H1 (cell line): ENCODE data around the gene TMEM147. TPM values are rescaled to one million over a fixed set of nuclear protein-coding genes. Genes with fewer than 3 reads are reported as not detected.

Source experiments
- CTCF ChIA-PET: fragments of 300-600 bp; sonication (Branson Sonifier 250); formaldehyde crosslinking; loops from one replicate; lab custom pipeline; 2021; ENCODE audit not compliant: partially characterized antibody; lab: Charles Lee
- POLR2A ChIA-PET: fragments of 300-600 bp; sonication (Branson Sonifier 250); formaldehyde crosslinking; loops from one replicate; lab custom pipeline; 2021; ENCODE audit warnings: inconsistent platforms; ENCODE audit not compliant: partially characterized antibody; lab: Charles Lee
- DNase-seq, 2 experiments: peaks; one replicate each; pipeline versions ENCODE4 v3.0.0 to v3.0.0-alpha.2; 2010 to 2022; ENCODE audit warnings: low spot score in 2 of 2, low read depth in 1 of 2, mixed read lengths in 1 of 2
- FAIRE-seq: peaks from 2 replicates; lab custom pipeline; 2011; peaks lifted over from hg19 to GRCh38; lab: Jason Lieb, UNC
- H2AFZ ChIP-seq: 2 replicates; pipeline ENCODE4 v1.8.1; 2012; ENCODE audit warnings: low read length, inconsistent platforms
- H2AK5ac ChIP-seq: 2 replicates; pipeline ENCODE4 v1.6.1; 2013; ENCODE audit warnings: low read depth, low read length
- H2BK120ac ChIP-seq: replicated peaks from 2 replicates; pipeline ENCODE3; 2013; ENCODE audit warnings: low read depth, low read length, inconsistent platforms
- H2BK12ac ChIP-seq: 2 replicates; pipeline ENCODE4 v1.6.1; 2013; ENCODE audit warnings: low read depth, low read length
- H2BK15ac ChIP-seq: 2 replicates; pipeline ENCODE4 v1.6.1; 2013; ENCODE audit warnings: low read length
- H2BK20ac ChIP-seq: 2 replicates; pipeline ENCODE4 v1.6.1; 2013; ENCODE audit warnings: low read length
- H2BK5ac ChIP-seq: 2 replicates; pipeline ENCODE4 v1.6.1; 2013; ENCODE audit warnings: low read depth, low read length
- H3K14ac ChIP-seq: 2 replicates; pipeline ENCODE4 v1.6.1; 2013; ENCODE audit warnings: inconsistent platforms; ENCODE audit not compliant: insufficient read length
- H3K18ac ChIP-seq: 2 replicates; pipeline ENCODE4 v1.6.1; 2013; ENCODE audit warnings: low read length; ENCODE audit errors: extremely low read depth
- H3K23ac ChIP-seq: 2 replicates; pipeline ENCODE4 v1.6.1; 2013; ENCODE audit warnings: inconsistent platforms; ENCODE audit not compliant: insufficient read length
- H3K23me2 ChIP-seq: 2 replicates; pipeline ENCODE4 v1.6.1; 2013; ENCODE audit warnings: low read depth, low read length
- H3K27ac ChIP-seq: 2 replicates; pipeline ENCODE4 v1.6.1; 2011; ENCODE audit warnings: low read depth, low read length, inconsistent platforms
- H3K27me3 ChIP-seq, 4 experiments: replicated peaks in 1 of 4; 1 replicate in 1 of 4; 2 replicates in 3 of 4; pipeline versions ENCODE4 v1.6.1 to v1.8.1; 2011 to 2013; ENCODE audit warnings: low read length in 3 of 4, mild to moderate bottlenecking in 3 of 4, inconsistent platforms in 2 of 4, mixed read lengths in 2 of 4, moderate library complexity in 1 of 4; ENCODE audit not compliant: control insufficient read depth in 3 of 4, insufficient read depth in 3 of 4; ENCODE audit errors: extremely low read depth in 1 of 4
- H3K36me3 ChIP-seq, 4 experiments: 2 replicates each; pipeline versions ENCODE4 v1.6.1 to v1.8.1; 2011 to 2013; ENCODE audit warnings: mild to moderate bottlenecking in 4 of 4, low read length in 3 of 4, moderate library complexity in 2 of 4, control low read depth in 1 of 4, inconsistent platforms in 1 of 4; ENCODE audit not compliant: insufficient read depth in 4 of 4, control insufficient read depth in 2 of 4
- H3K4ac ChIP-seq: replicated peaks from 2 replicates; pipeline ENCODE3; 2013; ENCODE audit warnings: low read length, low read depth, mixed read lengths, inconsistent platforms; ENCODE audit not compliant: insufficient read length
- H3K4me1 ChIP-seq, 4 experiments: replicated peaks in 1 of 4; 1 replicate in 1 of 4; 2 replicates in 3 of 4; pipeline versions ENCODE4 v1.6.1 to v1.8.1; 2011 to 2013; ENCODE audit warnings: low read length in 3 of 4, inconsistent platforms in 2 of 4, mixed read lengths in 1 of 4; ENCODE audit not compliant: insufficient read depth in 4 of 4, control insufficient read depth in 3 of 4
- H3K4me2 ChIP-seq, 2 experiments: 2 replicates each; pipeline versions ENCODE4 v1.6.1 to v1.8.1; 2011 to 2013; ENCODE audit warnings: low read depth in 2 of 2, low read length in 2 of 2, control low read depth in 1 of 2, inconsistent platforms in 1 of 2, mild to moderate bottlenecking in 1 of 2; ENCODE audit not compliant: insufficient read depth in 1 of 2
- H3K4me3 ChIP-seq, 4 experiments: fragments of 200-600, 300-600 bp in 1 of 4; sonication (generic), shearing (Covaris generic), sonication (Bioruptor Twin) in 1 of 4; 2 replicates each; pipeline versions ENCODE4 v1.5.1 to v1.8.1; 2011 to 2016; ENCODE audit warnings: low read length in 4 of 4, low read depth in 3 of 4, control low read depth in 2 of 4, inconsistent platforms in 2 of 4, mild to moderate bottlenecking in 2 of 4, mixed read lengths in 1 of 4, moderate library complexity in 1 of 4; ENCODE audit not compliant: insufficient read depth in 2 of 4; ENCODE audit errors: extremely low read depth in 1 of 4
- H3K56ac ChIP-seq: replicated peaks from 2 replicates; pipeline ENCODE3; 2013; ENCODE audit warnings: low read depth, mild to moderate bottlenecking, mixed read lengths, low read length, inconsistent platforms; ENCODE audit not compliant: insufficient read length
- H3K79me1 ChIP-seq: 2 replicates; pipeline ENCODE4 v1.6.1; 2013; ENCODE audit warnings: low read depth, low read length, control low read depth
- H3K79me2 ChIP-seq, 2 experiments: 2 replicates each; pipeline versions ENCODE4 v1.6.1 to v1.8.1; 2012 to 2013; ENCODE audit warnings: low read length in 2 of 2, mild to moderate bottlenecking in 2 of 2, inconsistent platforms in 1 of 2; ENCODE audit not compliant: insufficient read depth in 2 of 2, control insufficient read depth in 1 of 2
- H3K9ac ChIP-seq, 4 experiments: replicated peaks in 1 of 4; 1 replicate in 1 of 4; 2 replicates in 3 of 4; pipeline versions ENCODE4 v1.6.1 to v1.8.1; 2011 to 2013; ENCODE audit warnings: low read depth in 3 of 4, low read length in 3 of 4, control low read depth in 2 of 4, mild to moderate bottlenecking in 2 of 4, moderate library complexity in 2 of 4, inconsistent platforms in 1 of 4; ENCODE audit errors: extremely low read depth in 1 of 4
- H3K9me3 ChIP-seq, 2 experiments: 2 replicates each; pipeline versions ENCODE4 v1.6.1 to v1.8.1; 2012 to 2013; ENCODE audit warnings: mild to moderate bottlenecking in 2 of 2, moderate library complexity in 2 of 2, control low read depth in 1 of 2, inconsistent platforms in 1 of 2, low read depth in 1 of 2, low read length in 1 of 2, mixed read lengths in 1 of 2; ENCODE audit not compliant: insufficient read depth in 2 of 2
- H4K20me1 ChIP-seq, 2 experiments: replicated peaks in 1 of 2; 2 replicates each; pipeline versions ENCODE3 to v1.8.1; 2011 to 2013; ENCODE audit warnings: inconsistent platforms in 2 of 2, low read length in 2 of 2, mild to moderate bottlenecking in 1 of 2; ENCODE audit not compliant: insufficient read depth in 2 of 2, control insufficient read depth in 1 of 2
- H4K5ac ChIP-seq: 2 replicates; pipeline ENCODE4 v1.6.1; 2013; ENCODE audit warnings: low read length, low read depth, mixed read lengths, inconsistent platforms; ENCODE audit not compliant: insufficient read length
- H4K8ac ChIP-seq: 2 replicates; pipeline ENCODE4 v1.8.0; 2013; ENCODE audit warnings: mild to moderate bottlenecking, moderate library complexity, low read length, inconsistent platforms; ENCODE audit not compliant: insufficient read depth; ENCODE audit errors: extremely low read depth
- H4K91ac ChIP-seq: replicated peaks from 2 replicates; pipeline ENCODE3; 2013; ENCODE audit warnings: low read length, mixed read lengths, inconsistent platforms; ENCODE audit not compliant: insufficient read length
- GTF2F1 ChIP-seq: IDR thresholded peaks from 2 replicates; pipeline ENCODE4 v1.6.1; 2012; ENCODE audit warnings: low read depth, low read length, improper control_type of control experiment, borderline replicate concordance
- HDAC6 ChIP-seq: IDR thresholded peaks from one replicate; pipeline ENCODE4 v1.7.1; 2012; ENCODE audit warnings: low read depth, mild to moderate bottlenecking, inconsistent platforms, low read length, moderate library complexity
- SAP30 ChIP-seq: fragments of 300-600 bp; sonication (generic); IDR thresholded peaks from 2 replicates; pipeline ENCODE4 v1.7.1; 2012; ENCODE audit warnings: low read length, moderate library complexity, mild to moderate bottlenecking, inconsistent platforms; ENCODE audit not compliant: insufficient read depth, insufficient replicate concordance
- SP4 ChIP-seq: IDR thresholded peaks from 2 replicates; pipeline ENCODE4 v1.6.1; 2012; ENCODE audit warnings: low read length, inconsistent platforms
- TAF7 ChIP-seq: optimal IDR thresholded peaks from 2 replicates; pipeline ENCODE3; 2011; ENCODE audit warnings: low read depth, mild to moderate bottlenecking, inconsistent platforms, low read length, moderate library complexity, borderline replicate concordance
- WGBS, 2 experiments: shearing (Covaris generic) in 1 of 2; methylation state at CpG; one replicate each; pipeline versions ENCODE4 v1.1.6 to v1.1.7; 2013 to 2015; ENCODE audit warnings: low lambda C conversion rate in 2 of 2, mixed read lengths in 2 of 2, inconsistent platforms in 1 of 2, low coverage in 1 of 2, missing lambda C conversion rate in 1 of 2; ENCODE audit not compliant: insufficient replicate concordance in 2 of 2, insufficient coverage in 1 of 2, insufficient read length in 1 of 2; ENCODE audit errors: extremely low coverage in 1 of 2, missing lambda C conversion rate in 1 of 2; 5-methylcytosine and 5-hydroxymethylcytosine counted together
- polyA plus RNA-seq, 7 experiments: library from polyadenylated mRNA; depleted of rRNA in 3 of 7; stranded (reverse) in 5 of 7; unstranded in 2 of 7; fragments of >200 nt in 5 of 7; fragments of 200-250 nt in 2 of 7; gene quantifications; 1 replicate in 5 of 7; 2 replicates in 1 of 7; 4 replicates in 1 of 7; pipeline versions ENCODE4 v1.2.1 to v1.2.3, GENCODE V29; 2011 to 2013; ENCODE audit warnings: missing spikeins in 2 of 7, mixed read lengths in 2 of 7
- total RNA-seq: library from RNA; stranded (reverse); fragmentation: NEBNext Ultra II Directional; extraction: Animal tissue kit (Norgen Biotek cat#: 25700); gene quantifications from 2 replicates; pipeline ENCODE4 v1.2.1, GENCODE V29; 2021
- TF ChIP-seq, protein P1 (sequence below): IDR thresholded peaks from 2 replicates; pipeline ENCODE4 v1.6.1; 2012; ENCODE audit warnings: inconsistent platforms
- TF ChIP-seq, protein P2 (sequence below): IDR thresholded peaks from 2 replicates; pipeline ENCODE4 v1.6.1; 2012; ENCODE audit warnings: inconsistent platforms
- TF ChIP-seq, protein P3 (sequence below): IDR thresholded peaks from 2 replicates; pipeline ENCODE4 v1.6.1; 2011; ENCODE audit warnings: low read length, improper control_type of control experiment

Gene TMEM147
- total and polyA plus RNA-seq, 2 of the 8 experiments (the other 6 are each of a cell fraction or from before 2014, with no cell fraction given), result 159 to 418 TPM

DNA sequence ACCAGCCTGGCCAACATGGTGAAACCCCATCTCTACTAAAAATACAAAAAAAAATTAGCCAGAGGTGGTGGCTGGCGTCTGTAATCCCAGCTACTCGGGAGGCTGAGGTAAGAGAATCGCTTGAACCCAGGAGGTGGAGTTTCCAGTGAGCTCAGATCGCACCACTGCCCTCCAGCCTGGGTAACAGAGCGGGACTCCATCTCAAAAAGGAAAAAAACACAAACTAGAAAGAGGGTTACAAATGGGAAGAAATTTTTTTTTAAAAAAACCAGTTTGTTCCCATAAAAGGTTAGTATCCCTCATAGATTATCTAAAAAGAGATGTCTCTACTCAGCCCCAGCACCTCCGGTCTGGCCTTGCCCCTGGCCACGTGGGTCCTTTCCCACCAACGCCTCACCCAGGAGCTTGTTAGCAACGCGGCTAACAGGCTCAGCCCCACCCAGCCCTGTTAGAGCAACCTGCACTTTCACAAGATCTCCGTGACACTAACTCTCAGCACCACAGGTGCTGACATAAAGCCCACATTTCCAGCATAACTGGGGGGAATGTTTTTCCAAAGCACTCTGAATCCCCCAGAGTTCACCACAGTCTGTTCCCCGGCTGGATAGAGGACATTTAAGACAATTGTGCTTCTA lies 36.3 kb upstream of the TMEM147 start:
- peak; percentile 73 for FAIRE-seq
- no peaks in the 10 kb centered on the region for H3K9me3 ChIP-seq
- H3K27ac ChIP-seq, result peak overlapping the region; percentile 92
- TF ChIP-seq, protein P1, sequence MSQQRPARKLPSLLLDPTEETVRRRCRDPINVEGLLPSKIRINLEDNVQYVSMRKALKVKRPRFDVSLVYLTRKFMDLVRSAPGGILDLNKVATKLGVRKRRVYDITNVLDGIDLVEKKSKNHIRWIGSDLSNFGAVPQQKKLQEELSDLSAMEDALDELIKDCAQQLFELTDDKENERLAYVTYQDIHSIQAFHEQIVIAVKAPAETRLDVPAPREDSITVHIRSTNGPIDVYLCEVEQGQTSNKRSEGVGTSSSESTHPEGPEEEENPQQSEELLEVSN, result peak; percentile 93
- TF ChIP-seq, protein P2, sequence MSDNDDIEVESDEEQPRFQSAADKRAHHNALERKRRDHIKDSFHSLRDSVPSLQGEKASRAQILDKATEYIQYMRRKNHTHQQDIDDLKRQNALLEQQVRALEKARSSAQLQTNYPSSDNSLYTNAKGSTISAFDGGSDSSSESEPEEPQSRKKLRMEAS, result peak; percentile 94
- TF ChIP-seq SP4 (0 out of 2 replicates have a peak, but pooled peaks have one; percentile 0), GTF2F1 (no peak), SAP30 (peak; percentile 72), TAF7 (peak; percentile 27), HDAC6 (no peak)
- TF ChIP-seq, protein P3, sequence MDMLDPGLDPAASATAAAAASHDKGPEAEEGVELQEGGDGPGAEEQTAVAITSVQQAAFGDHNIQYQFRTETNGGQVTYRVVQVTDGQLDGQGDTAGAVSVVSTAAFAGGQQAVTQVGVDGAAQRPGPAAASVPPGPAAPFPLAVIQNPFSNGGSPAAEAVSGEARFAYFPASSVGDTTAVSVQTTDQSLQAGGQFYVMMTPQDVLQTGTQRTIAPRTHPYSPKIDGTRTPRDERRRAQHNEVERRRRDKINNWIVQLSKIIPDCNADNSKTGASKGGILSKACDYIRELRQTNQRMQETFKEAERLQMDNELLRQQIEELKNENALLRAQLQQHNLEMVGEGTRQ, result peak; percentile 56

More for the DNA sequence above, 36.3 kb upstream of the TMEM147 start:
- Histone ChIP-seq H3K79me2 (peaks cover 0 to 34% of the 10 kb centered on the region in 2 experiments; a peak in 2 of 4 replicates), H2BK5ac (peak overlapping the region; percentile 94), H2AK5ac (no peak overlapping the region), H3K4me2 (peak overlapping the region; percentile 84 to 86), H3K9ac (peak overlapping the region; percentile 64 to 95 (median 93)), H3K79me1 (peaks cover 2% of the 10 kb centered on the region; the same call in 1 of the 2 replicates), H4K91ac (peak overlapping the region; percentile 87), H2BK120ac (peak overlapping the region; percentile 69), H3K4me1 (peaks cover 0 to 20% (median 17%) of the 10 kb centered on the region in 4 experiments; a peak in 6 of 7 replicates), H3K4ac (peak overlapping the region; percentile 87), H2AFZ (no peak overlapping the region), H3K18ac (peak overlapping the region; percentile 89; the same call in 1 of the 2 replicates), H4K20me1 (peaks cover 0 to 3% of the 10 kb centered on the region in 2 experiments), H3K36me3 (peaks cover 14 to 35% (median 22%) of the 10 kb centered on the region in 4 experiments), H3K27me3 (peaks cover 0 to 6% (median 4%) of the 10 kb centered on the region in 4 experiments; a peak in 3 of 7 replicates), H2BK15ac (peak overlapping the region; percentile 61; the same call in 1 of the 2 replicates), H3K23me2 (peaks cover 11% of the 10 kb centered on the region), H3K4me3 (peak overlapping the region; percentile 77 to 99 (median 93)), H3K14ac (no peak overlapping the region), H3K56ac (peak overlapping the region; percentile 70), H4K5ac (peak overlapping the region; percentile 61), H4K8ac (no peak overlapping the region), H2BK12ac (no peak overlapping the region), H3K23ac (no peak overlapping the region), H2BK20ac (0 out of 2 replicates have a peak overlapping the region, but pooled peaks have one; percentile 48)
- ChIA-PET POLR2A (interaction anchor here (0.6 to 7.4 kb wide), 33 partner anchors 8 to 484 kb away, joined by 3 to 110 read pairs (median 4); partner anchors contain the start of genes COX6B1, HAUS5 and TMEM147), CTCF (interaction anchor here (0.7 to 3.7 kb wide), 13 partner anchors 14 to 348 kb away, joined by 3 to 28 read pairs (median 4); partner anchors contain the start of gene FFAR3)
- 7% methylated on average over 12 of the region's 12 CpGs; no CpG with 5 or more reads in 1 of the 2 experiments for whole genome bisulfite sequencing, 2 experiments
- peak in 1 of 2 experiments; percentile 62 for DNase-seq
